IgD-negative memory B cell (primary cell): ENCODE measurements around the gene NRP2. TPM values are rescaled to one million over a fixed set of nuclear protein-coding genes. Genes with fewer than 3 reads are reported as not detected.

ENCODE experiments used
- H3K27ac Mint-ChIP-seq, 3 donors: one replicate each; pipeline ENCODE4 v1.8.0; 2020 to 2022; ENCODE audit warnings: mild to moderate bottlenecking in 3 of 3, mixed read lengths in 3 of 3, moderate library complexity in 1 of 3
- H3K27me3 Mint-ChIP-seq: one replicate; pipeline ENCODE4 v1.8.0; 2021; ENCODE audit warnings: mixed read lengths
- H3K36me3 Mint-ChIP-seq: one replicate; pipeline ENCODE4 v1.8.0; 2020; ENCODE audit warnings: mild to moderate bottlenecking, mixed read lengths
- H3K4me1 Mint-ChIP-seq, 3 donors: one replicate each; pipeline ENCODE4 v1.8.0; 2020 to 2022; ENCODE audit warnings: mixed read lengths in 3 of 3, mild to moderate bottlenecking in 1 of 3
- H3K4me3 Mint-ChIP-seq, 4 donors: one replicate each; pipeline ENCODE4 v1.8.0; 2020 to 2022; ENCODE audit warnings: mild to moderate bottlenecking in 4 of 4, mixed read lengths in 4 of 4, moderate library complexity in 3 of 4
- H3K9me3 Mint-ChIP-seq, 3 donors: one replicate each; pipeline ENCODE4 v1.8.0; 2020 to 2021; ENCODE audit warnings: mixed read lengths in 3 of 3, mild to moderate bottlenecking in 1 of 3
- polyA plus RNA-seq: library from polyadenylated mRNA; unstranded; fragments of 300-500 nt; fragmentation: Illumina TruSeq; gene quantifications from one replicate; pipeline ENCODE4 v1.2.3, GENCODE V29; 2021

Gene NRP2
- polyA plus RNA-seq, 1 donor from 2014 or later = 0.55 TPM

GRCh38 chr2:205765151-205765550 lies 82.8 kb downstream of the NRP2 start:
- H3K9me3 Mint-ChIP-seq = no peaks in the 10 kb centered on the region
- H3K4me3 Mint-ChIP-seq = no peak overlapping the region
- H3K4me1 Mint-ChIP-seq = peaks cover 0 to 5% (median 1%) of the 10 kb centered on the region in 3 donors
- peaks cover 46% of the 10 kb centered on the region for H3K27me3 Mint-ChIP-seq
- no peak overlapping the region for H3K27ac Mint-ChIP-seq
- no peaks in the 10 kb centered on the region for H3K36me3 Mint-ChIP-seq

- peaks cover 0 to 5% (median 1%) of the 10 kb centered on the region in 3 donors for H3K4me1 Mint-ChIP-seq
- peaks cover 51% of the 10 kb centered on the region for H3K27me3 Mint-ChIP-seq
- H3K9me3 Mint-ChIP-seq = no peaks in the 10 kb centered on the region
- no peak overlapping the region for H3K27ac Mint-ChIP-seq
- no peaks in the 10 kb centered on the region for H3K36me3 Mint-ChIP-seq
- peak overlapping the region in 2 of 4 donors; percentile 28 to 48 for H3K4me3 Mint-ChIP-seq
Observed at GRCh38 chr2:205766779-205767359, 84.6 kb downstream of the NRP2 start.

DNA sequence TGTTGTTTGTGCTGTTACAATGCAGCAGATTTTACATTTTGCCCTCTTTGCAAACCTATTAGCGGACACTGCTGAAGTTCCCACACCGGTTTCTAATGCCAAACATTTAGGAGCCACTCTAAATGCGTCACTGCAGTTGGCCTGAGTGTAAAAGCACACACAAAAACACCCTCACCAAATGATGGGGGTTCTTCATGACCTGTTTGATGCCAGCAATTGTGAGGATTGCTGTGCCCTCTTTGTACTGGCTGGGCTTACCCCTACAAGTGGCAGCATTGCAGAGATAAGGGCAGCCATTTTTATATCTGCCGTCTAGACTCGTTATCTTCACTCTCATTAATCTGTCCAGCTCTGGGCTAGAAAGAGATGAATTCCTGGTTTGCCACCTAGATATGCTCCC lies 85.3 kb downstream of the NRP2 start:
- Mint-ChIP-seq H3K9me3 (no peaks in the 10 kb centered on the region), H3K4me1 (peaks cover 0 to 5% (median 1%) of the 10 kb centered on the region in 3 donors), H3K36me3 (no peaks in the 10 kb centered on the region), H3K27ac (no peak overlapping the region), H3K27me3 (peaks cover 52% of the 10 kb centered on the region), H3K4me3 (no peak overlapping the region)

GRCh38 chr2:205768341-205768740 lies 86.0 kb downstream of the NRP2 start:
- H3K4me1 Mint-ChIP-seq = peaks cover 0 to 5% (median 0%) of the 10 kb centered on the region in 3 donors
- peaks cover 55% of the 10 kb centered on the region for H3K27me3 Mint-ChIP-seq
- H3K36me3 Mint-ChIP-seq = no peaks in the 10 kb centered on the region

DNA sequence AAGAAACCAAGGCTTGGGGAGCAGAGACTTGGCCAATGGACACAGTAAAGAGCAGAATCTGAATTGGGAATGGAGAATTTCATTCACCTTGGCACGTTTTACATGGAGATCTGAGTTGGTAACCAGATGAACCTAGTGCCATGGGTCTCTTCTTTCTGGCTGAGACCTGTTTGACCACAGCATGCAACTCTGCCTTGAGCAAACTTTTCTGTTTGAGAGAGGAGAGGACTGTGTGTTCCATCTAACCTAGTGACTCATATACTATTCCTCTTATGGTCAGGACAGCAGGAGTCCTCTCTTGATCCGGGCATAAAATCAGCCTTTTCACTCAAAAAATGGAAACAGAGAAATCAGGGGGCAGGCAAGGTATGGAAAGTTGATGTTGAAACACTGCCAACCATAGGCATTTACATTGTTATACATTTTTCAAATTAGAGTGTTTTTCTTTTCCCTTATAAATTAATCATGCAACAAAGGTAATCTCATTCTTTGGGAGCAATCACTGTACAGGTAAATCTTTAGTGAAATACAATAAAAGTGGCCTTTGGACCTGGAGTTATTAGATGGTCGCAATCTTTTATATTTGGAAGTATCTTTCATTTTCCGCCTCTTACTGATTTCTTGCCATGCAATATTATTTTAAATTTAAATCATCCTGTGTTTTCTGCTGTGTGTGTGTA lies 86.7 kb downstream of the NRP2 start:
- peaks cover 0 to 5% (median 0%) of the 10 kb centered on the region in 3 donors for H3K4me1 Mint-ChIP-seq

More at GRCh38 chr2:205768341-205768740, 86.0 kb downstream of the NRP2 start:
- H3K27ac Mint-ChIP-seq = no peak overlapping the region
- no peak overlapping the region for H3K4me3 Mint-ChIP-seq
- no peaks in the 10 kb centered on the region for H3K9me3 Mint-ChIP-seq

DNA sequence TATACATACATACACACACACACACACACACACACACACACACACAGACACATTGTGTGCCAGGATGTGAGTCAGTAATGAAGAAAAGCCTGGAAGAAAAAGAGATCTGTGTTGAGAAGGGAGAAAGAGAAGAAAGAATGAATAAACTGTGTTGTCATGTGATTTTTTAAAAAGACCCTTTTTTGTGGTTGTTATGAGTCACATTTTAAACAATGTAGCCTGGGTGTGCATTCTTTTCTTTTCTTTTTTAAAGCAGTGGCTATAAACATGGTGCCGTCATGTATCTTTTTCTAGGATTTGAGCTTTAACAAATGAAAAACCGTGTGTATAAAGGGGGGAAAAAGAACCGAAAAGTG lies 87.2 kb downstream of the NRP2 start:
- Mint-ChIP-seq H3K36me3 (no peaks in the 10 kb centered on the region), H3K4me1 (peaks cover 0 to 5% (median 0%) of the 10 kb centered on the region in 3 donors), H3K27me3 (peaks cover 46% of the 10 kb centered on the region)

More for the DNA sequence above, 86.7 kb downstream of the NRP2 start:
- Mint-ChIP-seq H3K27me3 (peaks cover 49% of the 10 kb centered on the region), H3K36me3 (no peaks in the 10 kb centered on the region), H3K4me3 (no peak overlapping the region), H3K27ac (no peak overlapping the region), H3K9me3 (no peaks in the 10 kb centered on the region)

GRCh38 chr2:205769879-205770278 lies 87.6 kb downstream of the NRP2 start:
- H3K36me3 Mint-ChIP-seq = no peaks in the 10 kb centered on the region
- no peaks in the 10 kb centered on the region for H3K9me3 Mint-ChIP-seq

More for the DNA sequence above, 87.2 kb downstream of the NRP2 start:
- Mint-ChIP-seq H3K9me3 (no peaks in the 10 kb centered on the region), H3K4me3 (no peak overlapping the region), H3K27ac (no peak overlapping the region)

DNA sequence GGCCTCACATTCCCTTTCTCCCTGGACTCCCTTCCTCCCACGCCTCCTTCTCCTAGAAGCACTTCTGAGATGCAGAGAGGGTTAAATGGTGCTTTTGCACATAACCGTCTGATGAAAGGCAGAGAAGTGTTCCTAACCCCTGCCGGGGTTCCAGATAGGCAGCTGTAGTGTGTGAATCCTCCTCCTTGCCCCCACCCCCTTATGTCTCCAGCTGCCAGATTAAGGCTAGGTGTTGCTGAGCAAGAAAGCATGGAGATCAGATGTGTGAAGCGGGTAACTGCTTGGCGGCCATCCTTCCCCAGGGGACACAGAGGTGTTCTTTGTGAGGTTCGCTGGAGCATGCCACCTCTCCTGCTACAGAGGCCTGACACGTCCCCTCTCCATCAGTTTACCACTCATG lies 88.3 kb downstream of the NRP2 start:
- peaks cover 39% of the 10 kb centered on the region for H3K27me3 Mint-ChIP-seq

More at GRCh38 chr2:205769879-205770278, 87.6 kb downstream of the NRP2 start:
- H3K27me3 Mint-ChIP-seq = peaks cover 45% of the 10 kb centered on the region
- H3K4me3 Mint-ChIP-seq = no peak overlapping the region
- H3K4me1 Mint-ChIP-seq = peaks cover 0 to 5% (median 0%) of the 10 kb centered on the region in 3 donors
- no peak overlapping the region for H3K27ac Mint-ChIP-seq

DNA sequence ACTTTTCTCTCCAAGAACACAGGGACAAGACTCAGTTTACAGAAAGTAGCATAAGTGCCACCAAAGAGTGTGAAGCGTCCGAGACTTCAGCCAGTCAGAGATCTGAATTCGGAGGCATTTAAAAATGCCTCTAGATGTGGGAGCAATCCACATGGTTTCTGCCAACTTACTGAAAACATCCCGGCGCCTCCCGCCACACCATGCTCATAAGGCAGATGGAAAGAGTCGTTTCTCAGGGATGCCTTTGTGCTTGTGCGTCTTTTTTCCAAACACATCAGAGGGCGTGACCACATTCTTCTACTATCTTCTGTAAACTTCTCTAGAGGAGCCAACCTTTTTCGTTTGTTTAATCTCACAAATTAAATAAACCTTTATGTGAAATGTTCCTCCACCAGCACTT lies 88.7 kb downstream of the NRP2 start:
- peaks cover 0 to under 1% (median 0%) of the 10 kb centered on the region in 3 donors for H3K9me3 Mint-ChIP-seq
- no peak overlapping the region for H3K27ac Mint-ChIP-seq
- no peak overlapping the region for H3K4me3 Mint-ChIP-seq
- peaks cover 4 to 11% (median 5%) of the 10 kb centered on the region in 3 donors for H3K4me1 Mint-ChIP-seq
- H3K36me3 Mint-ChIP-seq = no peaks in the 10 kb centered on the region
- peaks cover 36% of the 10 kb centered on the region for H3K27me3 Mint-ChIP-seq

More for the DNA sequence above, 88.3 kb downstream of the NRP2 start:
- Mint-ChIP-seq H3K9me3 (no peaks in the 10 kb centered on the region), H3K27ac (peak overlapping the region in 1 of 3 donors; percentile 55), H3K36me3 (no peaks in the 10 kb centered on the region), H3K4me3 (no peak overlapping the region), H3K4me1 (peaks cover 3 to 7% (median 4%) of the 10 kb centered on the region in 3 donors)

GRCh38 chr2:205771666-205772065 lies 89.4 kb downstream of the NRP2 start:
- peaks cover 4 to 10% (median 5%) of the 10 kb centered on the region in 3 donors for H3K4me1 Mint-ChIP-seq
- peaks cover 3% of the 10 kb centered on the region for H3K36me3 Mint-ChIP-seq
- peaks cover 0 to 2% (median 0%) of the 10 kb centered on the region in 3 donors for H3K9me3 Mint-ChIP-seq
- H3K27ac Mint-ChIP-seq = no peak overlapping the region
- H3K4me3 Mint-ChIP-seq = no peak overlapping the region
- peaks cover 34% of the 10 kb centered on the region for H3K27me3 Mint-ChIP-seq

GRCh38 chr2:205772983-205773382 lies 90.7 kb downstream of the NRP2 start:
- no peak overlapping the region for H3K27ac Mint-ChIP-seq
- H3K4me3 Mint-ChIP-seq = no peak overlapping the region
- peaks cover 26% of the 10 kb centered on the region for H3K27me3 Mint-ChIP-seq
- H3K4me1 Mint-ChIP-seq = peaks cover 4 to 6% (median 5%) of the 10 kb centered on the region in 3 donors
- H3K9me3 Mint-ChIP-seq = peaks cover 0 to 2% (median 0%) of the 10 kb centered on the region in 3 donors
- peaks cover 3% of the 10 kb centered on the region for H3K36me3 Mint-ChIP-seq

GRCh38 chr2:205773989-205774388 lies 91.7 kb downstream of the NRP2 start:
- H3K36me3 Mint-ChIP-seq = peaks cover 3% of the 10 kb centered on the region
- peaks cover 4 to 6% (median 5%) of the 10 kb centered on the region in 3 donors for H3K4me1 Mint-ChIP-seq
- peaks cover 24% of the 10 kb centered on the region for H3K27me3 Mint-ChIP-seq
- no peak overlapping the region for H3K4me3 Mint-ChIP-seq
- no peak overlapping the region for H3K27ac Mint-ChIP-seq
- peaks cover 0 to 2% (median 0%) of the 10 kb centered on the region in 3 donors for H3K9me3 Mint-ChIP-seq

- peaks cover 4 to 6% (median 5%) of the 10 kb centered on the region in 3 donors for H3K4me1 Mint-ChIP-seq
- H3K9me3 Mint-ChIP-seq = peaks cover 0 to 2% (median 0%) of the 10 kb centered on the region in 3 donors
Observed at GRCh38 chr2:205775097-205775877, 93.0 kb downstream of the NRP2 start.

GRCh38 chr2:205776139-205776538 lies 93.8 kb downstream of the NRP2 start:
- Mint-ChIP-seq H3K9me3 (peaks cover 0 to 2% (median 0%) of the 10 kb centered on the region in 3 donors), H3K4me3 (no peak overlapping the region), H3K27ac (no peak overlapping the region), H3K4me1 (peaks cover 4 to 8% (median 6%) of the 10 kb centered on the region in 3 donors), H3K27me3 (peaks cover 15% of the 10 kb centered on the region), H3K36me3 (peaks cover 3% of the 10 kb centered on the region)

More at GRCh38 chr2:205775097-205775877, 93.0 kb downstream of the NRP2 start:
- Mint-ChIP-seq H3K27ac (no peak overlapping the region), H3K36me3 (peaks cover 3% of the 10 kb centered on the region), H3K27me3 (peaks cover 20% of the 10 kb centered on the region), H3K4me3 (peak overlapping the region in 1 of 4 donors; percentile 25)

DNA sequence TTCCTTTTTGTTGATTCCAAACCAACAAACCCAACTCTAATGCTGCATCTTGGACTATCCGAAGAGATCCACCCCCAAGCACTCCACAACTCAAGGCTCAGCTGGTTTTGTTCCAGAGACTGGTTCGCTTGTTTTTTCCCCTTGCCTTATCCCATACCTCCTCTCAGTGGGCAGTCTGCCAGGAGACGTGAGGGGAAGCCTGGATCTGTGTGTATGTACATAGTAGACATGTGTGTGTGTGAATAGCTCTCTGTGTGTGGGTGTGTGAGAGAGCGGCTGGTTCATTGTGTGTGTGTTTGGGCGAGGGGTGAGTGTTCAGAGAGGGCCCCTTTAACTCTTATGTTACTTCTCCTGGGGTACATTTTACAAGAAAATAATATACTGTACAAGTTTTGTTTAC lies 94.4 kb downstream of the NRP2 start:
- H3K27ac Mint-ChIP-seq = no peak overlapping the region
- H3K9me3 Mint-ChIP-seq = peaks cover 0 to 2% (median 0%) of the 10 kb centered on the region in 3 donors
- H3K27me3 Mint-ChIP-seq = peaks cover 15% of the 10 kb centered on the region

More for the DNA sequence above, 94.4 kb downstream of the NRP2 start:
- peaks cover 3% of the 10 kb centered on the region for H3K36me3 Mint-ChIP-seq
- peak overlapping the region in 1 of 4 donors; percentile 74 for H3K4me3 Mint-ChIP-seq
- peaks cover 4 to 8% (median 6%) of the 10 kb centered on the region in 3 donors for H3K4me1 Mint-ChIP-seq
